Inferior parietal cortex (tissue), 1 donor: Measurements from ENCODE around the gene UBXN11.
"Not testable (repeated sequence)": the region's sequence is repeated elsewhere in the genome, so short reads cannot be mapped to it uniquely, and the experiment has no call there.

Experiments
- DNase-seq: peaks from one replicate; pipeline ENCODE4 v3.0.0-alpha.2; 2016; ENCODE audit errors: extremely low spot score

UBXN11 gene

GRCh38 chr1:26305667-26306289, 658 bp downstream of the UBXN11 start:
- no peak for DNase-seq

- DNase-seq, result no peak
Observed at GRCh38 chr1:26302733-26303405, 3.6 kb downstream of the UBXN11 start.

- DNase-seq, result no peak
Observed at GRCh38 chr1:26300578-26301275, 5.7 kb downstream of the UBXN11 start.

- DNase-seq, result no peak
Observed at GRCh38 chr1:26297791-26298124, 8.7 kb downstream of the UBXN11 start.

GRCh38 chr1:26297057-26297790, 9.2 kb downstream of the UBXN11 start:
- DNase-seq, result no peak

- no peak for DNase-seq
Observed at GRCh38 chr1:26296340-26297056, 9.9 kb downstream of the UBXN11 start.

GRCh38 chr1:26295194-26296138, 11.0 kb downstream of the UBXN11 start:
- no peak for DNase-seq

GRCh38 chr1:26293911-26294463, 12.4 kb downstream of the UBXN11 start:
- DNase-seq, result no peak

- not testable (repeated sequence) for DNase-seq
Observed at GRCh38 chr1:26292735-26293134, 13.7 kb downstream of the UBXN11 start.

GRCh38 chr1:26291939-26292338, 14.5 kb downstream of the UBXN11 start:
- DNase-seq, result no peak

GRCh38 chr1:26291433-26291832, 15.0 kb downstream of the UBXN11 start:
- no peak for DNase-seq

- DNase-seq, result no peak
Observed at GRCh38 chr1:26290882-26291261, 15.6 kb downstream of the UBXN11 start.

- no peak for DNase-seq
Observed at GRCh38 chr1:26290122-26290881, 16.1 kb downstream of the UBXN11 start.

GRCh38 chr1:26289158-26290059, 17.0 kb downstream of the UBXN11 start:
- no peak for DNase-seq

GRCh38 chr1:26288311-26288941, 18.0 kb downstream of the UBXN11 start:
- DNase-seq, result no peak

GRCh38 chr1:26287811-26288210, 18.6 kb downstream of the UBXN11 start:
- DNase-seq, result no peak

GRCh38 chr1:26287033-26287711, 19.3 kb downstream of the UBXN11 start:
- DNase-seq, result no peak

GRCh38 chr1:26286064-26286416, 20.4 kb downstream of the UBXN11 start:
- no peak for DNase-seq
